Osteoblast (primary cell): Measurements from ENCODE around the gene TRIM45. TPM values are rescaled to one million over a fixed set of nuclear protein-coding genes. Genes with fewer than 3 reads are reported as not detected.

ENCODE experiments used
- small RNA-seq: library from RNA; depleted of rRNA; stranded (forward); fragments of <200 nt; gene quantifications from one replicate; pipeline ENCODE3, GENCODE V24; 2012
- total RNA-seq: library from RNA; depleted of rRNA; stranded (reverse); fragments of >200 nt; gene quantifications from 2 replicates; pipeline ENCODE4 v1.2.3, GENCODE V29; 2012

The TRIM45 gene
- total RNA-seq, 1 donor, result 1.4 TPM

Small RNAs within 50 kb of the gene (small RNA-seq; reads per million reads assigned to genes)
- 21.8 reads per million, percentile 94 among the genes with 10 or more reads in this experiment for gene MIR942

Other genes starting within 250 kb of the TRIM45 start
- 40.2 and 52.7 TPM in 2 replicates for gene PTGFRN, start 211.8 kb downstream of the TRIM45 start, total RNA-seq
- under 0.01 TPM in 2 replicates for gene CD101, start 120.0 kb downstream of the TRIM45 start, total RNA-seq
- gene TTF2, start 61.4 kb downstream of the TRIM45 start, total RNA-seq, result 5.4 and 9.1 TPM in 2 replicates
- not detected in 2 replicates for gene VTCN1, start 89.2 kb upstream of the TRIM45 start, total RNA-seq
- gene MAN1A2, start 245.7 kb upstream of the TRIM45 start, total RNA-seq, result 51.0 and 52.5 TPM in 2 replicates